VCaP (cell line): ENCODE data around the gene OLFML2A.

Experiments
- H3K27ac ChIP-seq: fragments of 450-650 bp; 2 replicates; pipeline ENCODE4 v1.5.1; 2017
- CTCF ChIP-seq: fragments of 450-650 bp; conservative IDR thresholded peaks from 2 replicates; pipeline ENCODE4 v1.5.1; 2017; ENCODE audit warnings: mild to moderate bottlenecking, moderate library complexity

The OLFML2A gene

GRCh38 chr9:124818431-124819281, 41.7 kb downstream of the OLFML2A start:
- no peak for TF ChIP-seq CTCF
- no peak overlapping the region for H3K27ac ChIP-seq

- H3K27ac ChIP-seq, result no peak overlapping the region
- TF ChIP-seq CTCF, result no peak
Measured at GRCh38 chr9:124820698-124821623, 44.0 kb downstream of the OLFML2A start.

- no peak overlapping the region for H3K27ac ChIP-seq
- TF ChIP-seq CTCF, result no peak
Measured at GRCh38 chr9:124828489-124829333, 51.8 kb downstream of the OLFML2A start.

- TF ChIP-seq CTCF, result no peak
Measured at GRCh38 chr9:124829334-124829669, 52.4 kb downstream of the OLFML2A start.

GRCh38 chr9:124830593-124830992, 53.7 kb downstream of the OLFML2A start:
- H3K27ac ChIP-seq, result no peak overlapping the region

More at GRCh38 chr9:124829334-124829669, 52.4 kb downstream of the OLFML2A start:
- no peak overlapping the region for H3K27ac ChIP-seq

GRCh38 chr9:124831642-124832364, 54.9 kb downstream of the OLFML2A start:
- no peak for TF ChIP-seq CTCF
- no peak overlapping the region for H3K27ac ChIP-seq

More at GRCh38 chr9:124830593-124830992, 53.7 kb downstream of the OLFML2A start:
- no peak for TF ChIP-seq CTCF
